ENCODE results near the gene HOXA9. TPM values are rescaled to one million over a fixed set of nuclear protein-coding genes. Genes with fewer than 3 reads are reported as not detected.

HOXA9 gene
- total RNA-seq, 1 donor from 2014 or later: not detected

DNA sequence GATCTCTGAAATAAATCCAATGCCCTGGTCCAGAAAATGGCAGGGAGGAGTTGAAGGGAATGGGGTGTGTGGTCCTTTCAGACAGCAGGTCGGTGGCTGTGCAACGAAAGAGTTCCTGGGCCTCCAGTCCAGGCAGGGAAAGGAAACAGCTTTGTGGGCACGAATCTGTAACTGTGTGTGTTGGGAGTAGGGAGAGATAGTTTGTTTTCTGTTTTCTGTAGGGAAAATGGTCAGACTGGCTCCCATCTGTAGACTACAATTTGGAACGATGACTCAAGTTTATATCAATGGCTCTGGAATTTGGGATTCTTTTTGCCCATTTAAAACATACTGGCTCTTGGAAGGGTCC, 2.6 kb upstream of the HOXA9 start:
- intact Hi-C loops (cut with DNase I): loop anchor here (10.0 kb wide), 1 partner anchor 1273 kb away; no protein-coding TSS in a partner anchor
- H3K9me3 ChIP-seq: no peaks in the 10 kb centered on the region
- no peaks in the 10 kb centered on the region for H3K36me3 ChIP-seq
- H3K27ac ChIP-seq: no peak overlapping the region
- TF ChIP-seq CTCF (IDR thresholded peaks at IDR 0.05): no peak
- H3K4me3 ChIP-seq: no peak overlapping the region
- peaks cover 0 to 9% of the 10 kb centered on the region in 2 donors for H3K4me1 ChIP-seq
- DNase-seq (ENCODE audit: low spot score in 2 of 2): no peak
- peaks cover 66% of the 10 kb centered on the region for H3K27me3 ChIP-seq

- peaks cover 55% of the 10 kb centered on the region for H3K27me3 ChIP-seq
- no peak overlapping the region for H3K27ac ChIP-seq
- DNase-seq (ENCODE audit: low spot score in 2 of 2): no peak
These were observed 1.5 kb upstream of the HOXA9 start for GRCh38 chr7:27166531-27167505.

DNA sequence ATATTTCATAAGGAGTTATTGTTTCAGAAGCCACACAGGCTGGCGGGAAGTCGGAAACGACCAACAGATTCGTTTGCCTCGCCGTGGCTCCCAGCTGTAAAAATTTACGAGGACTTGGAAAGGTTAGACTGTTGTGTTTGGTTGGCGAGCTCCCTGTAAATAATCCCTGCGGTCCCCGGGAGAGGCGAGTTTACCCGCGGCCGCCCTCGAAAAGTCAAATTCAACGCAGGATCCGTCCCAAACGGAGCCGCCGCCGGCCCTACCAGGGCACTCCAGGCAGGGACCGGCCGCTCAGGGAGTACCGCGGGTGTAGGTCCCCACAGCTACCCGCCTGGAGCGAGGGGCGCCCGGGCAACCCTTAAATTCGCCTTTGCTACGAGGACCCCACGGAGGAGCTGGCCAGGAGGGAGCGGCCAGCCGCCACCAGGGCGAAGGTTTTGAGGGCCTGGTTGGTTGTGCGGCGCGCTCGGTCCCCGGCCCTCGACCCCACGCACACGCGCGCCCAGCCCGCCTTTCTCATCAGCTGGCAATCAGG, 726 bp upstream of the HOXA9 start:
- Histone ChIP-seq H3K36me3 (no peaks in the 10 kb centered on the region), H3K4me3 (peak overlapping the region; percentile 45 to 59), H3K4me1 (peaks cover 0 to 8% of the 10 kb centered on the region in 2 donors), H3K9me3 (no peaks in the 10 kb centered on the region), H3K27me3 (peaks cover 48% of the 10 kb centered on the region), H3K27ac (no peak overlapping the region)
- TF ChIP-seq CTCF (IDR thresholded peaks at IDR 0.05): no peak
- no peak for DNase-seq (ENCODE audit: low spot score in 2 of 2)
- intact Hi-C loops (cut with DNase I): loop anchor here (10.0 kb wide), 1 partner anchor 1271 kb away; no protein-coding TSS in a partner anchor

More at GRCh38 chr7:27166531-27167505, 1.5 kb upstream of the HOXA9 start:
- Histone ChIP-seq H3K9me3 (no peaks in the 10 kb centered on the region), H3K36me3 (no peaks in the 10 kb centered on the region), H3K4me3 (peak overlapping the region; percentile 45 to 59), H3K4me1 (peaks cover 0 to 8% of the 10 kb centered on the region in 2 donors)
- TF ChIP-seq CTCF (IDR thresholded peaks at IDR 0.05): no peak
- intact Hi-C loops (cut with DNase I): loop anchor here (10.0 kb wide), 1 partner anchor 1272 kb away; no protein-coding TSS in a partner anchor

- Histone ChIP-seq H3K4me3 (peak overlapping the region; percentile 45 to 59), H3K4me1 (peaks cover 0 to 4% of the 10 kb centered on the region in 2 donors), H3K27ac (no peak overlapping the region), H3K36me3 (no peaks in the 10 kb centered on the region), H3K27me3 (peaks cover 38% of the 10 kb centered on the region), H3K9me3 (no peaks in the 10 kb centered on the region)
- intact Hi-C loops (cut with DNase I): loop anchor here (10.0 kb wide), 1 partner anchor 1270 kb away; no protein-coding TSS in a partner anchor
- DNase-seq (ENCODE audit: low spot score in 2 of 2): no peak
- TF ChIP-seq CTCF (IDR thresholded peaks at IDR 0.05): peak in 1 of 3 experiments; percentile 13
These were observed 809 bp downstream of the HOXA9 start for GRCh38 chr7:27164367-27165088.

GRCh38 chr7:27164045-27164366, 1.3 kb downstream of the HOXA9 start:
- Histone ChIP-seq H3K4me3 (peak overlapping the region; percentile 45 to 59), H3K27ac (no peak overlapping the region), H3K9me3 (no peaks in the 10 kb centered on the region), H3K36me3 (no peaks in the 10 kb centered on the region), H3K4me1 (peaks cover 0 to 4% of the 10 kb centered on the region in 2 donors), H3K27me3 (peaks cover 34% of the 10 kb centered on the region)
- intact Hi-C loops (cut with DNase I): loop anchor here (10.0 kb wide), 1 partner anchor 1269 kb away; no protein-coding TSS in a partner anchor
- DNase-seq (ENCODE audit: low spot score in 2 of 2): no peak
- no peak for TF ChIP-seq CTCF (IDR thresholded peaks at IDR 0.05)
